Thyroid gland (tissue), 4 donors: ENCODE data around the gene AP1S1.

Source experiments
- CTCF ChIP-seq, 6 experiments: fragments of 200-600 bp in 3 of 6; fragments of 450-650 bp in 3 of 6; sonication (generic) in 3 of 6; IDR thresholded peaks; one replicate each; pipeline ENCODE4 v1.5.1; 2016 to 2019; ENCODE audit warnings: antibody characterized with exemption in 6 of 6, mild to moderate bottlenecking in 2 of 6, inconsistent platforms in 1 of 6, moderate library complexity in 1 of 6
- POLR2A ChIP-seq, 2 donors: fragments of 450-650 bp; IDR thresholded peaks; one replicate each; pipeline ENCODE4 v1.6.1; 2017; ENCODE audit warnings: antibody characterized with exemption in 2 of 2, mild to moderate bottlenecking in 2 of 2, moderate library complexity in 1 of 2

DNA sequence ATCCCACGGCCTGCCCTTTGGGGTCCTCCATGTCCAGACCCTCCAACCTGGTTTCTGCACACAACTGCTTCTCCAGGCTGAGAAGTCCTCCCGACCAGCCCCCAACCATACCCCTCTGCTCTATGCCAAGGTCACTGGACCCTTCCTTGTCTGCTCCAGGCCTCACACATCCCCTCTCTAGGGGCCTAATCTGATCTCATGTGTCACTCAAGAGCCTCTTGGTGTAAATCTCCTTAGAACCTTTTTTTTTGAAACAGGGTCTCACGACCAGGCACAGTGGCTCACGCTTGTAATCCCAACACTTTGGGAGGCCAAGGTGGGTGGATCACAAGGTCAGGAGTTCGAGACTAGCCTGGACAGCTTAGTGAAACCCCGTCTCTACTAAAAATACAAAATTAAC is 44.9 kb upstream of the AP1S1 start:
- TF ChIP-seq CTCF (IDR thresholded peaks at IDR 0.05): no peak
- no peak for TF ChIP-seq POLR2A (IDR thresholded peaks at IDR 0.05)
